Activated gamma-delta T cell (primary cell): ENCODE measurements around the gene RAB3C.
"Not testable (repeated sequence)": the region's sequence is repeated elsewhere in the genome, so short reads cannot be mapped to it uniquely, and the experiment has no call there.

Experiments used
- DNase-seq: peaks from one replicate; lab custom pipeline; 2025; lab: John Stamatoyannopoulos, UW

Gene RAB3C

DNA sequence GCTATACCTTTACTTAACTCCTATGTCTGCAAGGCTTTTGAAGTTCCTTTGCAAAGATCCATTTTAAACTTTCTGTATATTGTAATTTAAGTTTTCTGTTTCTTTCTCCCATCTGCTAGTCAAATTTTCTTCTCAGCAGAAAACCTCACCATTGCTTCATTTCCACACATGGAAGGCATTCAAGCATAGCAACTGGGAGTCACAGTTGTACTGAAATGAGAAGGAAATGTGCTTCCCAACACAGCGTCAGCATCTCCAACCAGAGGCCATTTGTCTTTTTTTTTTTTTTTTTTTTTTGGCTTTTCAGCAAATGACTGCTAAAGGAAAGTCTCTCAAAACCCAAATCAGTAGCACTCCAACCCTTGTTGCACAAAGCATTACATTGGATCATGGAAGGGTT lies 92.5 kb downstream of the RAB3C start:
- no peak for DNase-seq

DNA sequence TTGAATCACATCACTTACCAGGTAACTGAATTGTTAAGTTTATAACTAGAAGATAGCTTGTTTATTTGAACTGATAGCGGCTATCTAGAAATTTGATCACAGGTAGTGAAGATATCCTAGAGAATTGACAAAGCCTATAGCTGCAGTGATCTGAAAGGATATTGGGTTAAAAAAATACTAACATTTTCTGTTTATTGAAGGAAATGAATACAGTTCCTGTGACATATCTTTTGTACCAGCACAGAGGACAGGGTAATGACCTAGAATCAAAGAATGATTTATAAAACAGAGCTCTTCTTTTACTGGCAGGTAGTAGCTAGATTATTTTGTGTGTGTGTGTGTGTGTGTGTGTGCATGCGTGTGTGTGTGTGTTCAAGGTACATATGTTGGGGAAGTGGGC lies 94.8 kb downstream of the RAB3C start:
- DNase-seq: no peak

DNA sequence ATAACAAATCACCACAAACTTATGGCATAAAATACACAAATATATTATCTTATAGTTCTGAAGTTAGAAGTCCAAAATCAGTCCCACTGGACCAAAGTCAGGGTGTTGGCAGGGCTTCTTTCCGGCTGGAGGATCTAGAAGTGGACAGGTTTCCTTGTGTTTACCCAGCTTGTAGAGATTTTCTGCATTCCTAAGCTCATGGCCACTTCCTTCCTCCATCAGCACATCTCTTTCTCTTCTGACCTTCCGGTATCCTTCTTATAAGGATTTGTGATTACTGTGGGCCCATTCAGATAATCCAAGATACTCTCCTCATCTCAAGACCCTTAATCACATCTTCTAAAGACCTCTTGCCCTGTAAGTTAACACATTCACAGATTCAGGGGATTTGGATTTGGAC lies 97.6 kb downstream of the RAB3C start:
- DNase-seq: no peak

DNA sequence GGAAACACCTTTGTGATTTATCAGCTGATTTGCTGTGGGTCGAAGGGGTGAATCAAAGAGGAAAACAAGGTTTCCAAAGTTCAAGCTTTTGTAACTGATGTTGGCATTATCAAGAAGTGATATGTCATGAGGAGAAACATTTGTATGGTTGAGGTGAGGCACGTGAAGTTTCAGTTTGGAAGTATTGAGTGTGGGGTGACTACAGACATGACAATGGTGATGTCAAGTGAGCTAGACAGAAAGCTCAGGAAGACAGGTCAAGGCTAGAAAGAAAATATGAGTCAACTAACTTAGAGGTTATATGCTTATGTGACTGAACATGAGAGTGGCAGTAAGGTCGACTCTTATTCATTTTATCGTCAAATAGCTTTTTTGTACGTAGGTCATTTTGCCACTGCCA lies 99.1 kb downstream of the RAB3C start:
- no peak for DNase-seq

DNA sequence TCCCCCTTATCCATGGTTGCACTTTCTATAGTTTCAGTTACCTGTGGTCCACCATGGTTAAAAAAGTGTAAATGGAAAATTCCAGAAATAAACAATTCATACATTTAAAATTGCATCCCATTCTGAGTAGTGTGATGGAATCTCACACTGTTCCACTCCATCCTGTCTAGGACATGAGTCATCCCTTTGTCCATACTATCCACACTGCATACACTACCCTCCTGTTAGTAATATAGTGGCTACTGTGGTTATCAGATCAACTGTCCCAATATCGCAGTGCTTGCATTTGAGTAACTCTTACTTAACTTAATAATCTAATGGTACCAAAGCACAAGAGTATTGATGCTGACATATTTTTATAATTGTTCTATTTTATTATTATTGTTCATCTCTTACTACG lies 100.7 kb downstream of the RAB3C start:
- no peak for DNase-seq

DNA sequence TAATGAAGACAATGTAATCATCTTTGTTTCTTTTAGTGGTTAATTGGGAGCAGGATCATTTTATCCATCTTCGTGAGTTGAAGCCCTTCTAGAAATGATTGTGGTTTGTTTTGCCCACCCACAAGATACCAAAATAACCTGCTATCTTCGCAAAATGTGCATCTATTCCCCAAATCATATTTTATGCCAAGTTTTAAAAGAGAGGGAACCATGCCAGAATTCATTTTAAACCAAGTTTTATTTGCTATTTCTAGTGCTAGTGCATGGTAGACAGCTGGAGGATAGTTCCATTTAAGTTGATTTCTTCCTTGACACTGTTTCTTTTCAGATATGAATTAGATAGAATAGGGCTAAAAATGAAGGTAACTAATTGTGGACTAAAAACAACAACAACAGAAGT lies 104.2 kb downstream of the RAB3C start:
- no peak for DNase-seq

DNA sequence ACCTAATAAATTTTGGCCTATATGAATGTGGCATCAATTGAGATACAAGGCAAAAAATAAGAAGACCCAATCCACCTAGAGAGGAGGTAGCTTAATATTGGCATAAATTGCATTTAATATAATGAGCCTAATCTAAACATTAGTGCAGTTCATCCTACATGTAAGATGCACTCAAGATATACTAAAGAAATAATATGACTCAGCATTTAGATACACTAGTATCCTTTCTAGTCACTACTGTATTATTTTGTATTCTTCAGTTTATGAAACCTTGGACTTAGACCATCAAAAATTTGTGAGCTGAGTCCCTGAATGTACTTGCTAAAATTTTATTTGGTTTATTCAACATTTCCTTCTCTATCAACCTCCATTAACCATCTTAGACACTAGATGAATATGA lies 104.7 kb downstream of the RAB3C start:
- DNase-seq: no peak

DNA sequence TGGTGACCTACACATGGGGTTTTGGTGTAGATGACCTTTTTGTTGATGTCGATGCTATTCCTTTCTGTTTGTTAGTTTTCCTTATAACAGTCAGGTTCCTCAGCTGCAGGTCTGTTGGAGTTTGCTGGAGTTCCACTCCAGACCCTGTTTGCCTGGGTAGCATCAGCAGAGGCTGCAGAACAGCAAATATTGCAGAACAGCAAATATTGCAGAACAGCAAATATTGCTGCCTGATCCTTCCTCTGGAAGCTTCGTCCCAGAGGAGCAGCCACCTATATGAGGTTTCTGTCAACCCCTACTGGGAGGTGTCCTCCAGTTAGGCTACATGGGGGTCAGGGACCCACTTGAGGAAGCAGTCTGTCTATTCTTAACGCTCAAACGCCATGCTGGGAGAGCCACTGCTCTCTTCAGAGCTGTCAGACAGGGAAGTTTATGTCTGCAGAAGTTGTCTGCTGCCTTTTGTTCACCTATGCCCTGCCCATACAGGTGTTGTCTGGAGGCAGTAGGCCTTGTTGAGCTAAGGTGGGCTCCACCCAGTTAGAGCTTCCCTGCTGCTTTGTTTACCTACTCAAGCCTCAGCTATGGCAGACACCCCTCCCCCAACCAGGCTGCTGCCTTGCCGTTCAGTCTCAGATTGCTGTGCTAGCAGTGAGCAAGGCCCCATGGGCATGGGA lies 116.3 kb downstream of the RAB3C start:
- not testable (repeated sequence) for DNase-seq

DNA sequence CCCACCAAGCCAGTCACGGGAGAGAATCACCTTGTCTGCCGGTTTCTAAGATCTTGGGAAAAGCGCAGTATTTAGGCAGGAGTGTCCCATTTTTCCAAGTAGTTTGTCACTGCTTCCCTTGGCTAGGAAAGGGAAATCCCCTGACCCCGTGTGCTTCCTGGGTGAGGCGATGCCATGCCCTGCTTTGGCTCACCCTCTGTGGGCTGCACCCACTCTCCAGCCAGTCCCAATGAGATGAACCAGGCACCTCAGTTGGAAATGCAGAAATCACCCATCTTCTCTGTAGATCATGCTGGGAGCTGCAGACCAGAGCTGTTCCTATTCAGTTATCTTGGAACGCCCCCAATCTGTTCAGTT lies 116.9 kb downstream of the RAB3C start:
- DNase-seq: no peak

DNA sequence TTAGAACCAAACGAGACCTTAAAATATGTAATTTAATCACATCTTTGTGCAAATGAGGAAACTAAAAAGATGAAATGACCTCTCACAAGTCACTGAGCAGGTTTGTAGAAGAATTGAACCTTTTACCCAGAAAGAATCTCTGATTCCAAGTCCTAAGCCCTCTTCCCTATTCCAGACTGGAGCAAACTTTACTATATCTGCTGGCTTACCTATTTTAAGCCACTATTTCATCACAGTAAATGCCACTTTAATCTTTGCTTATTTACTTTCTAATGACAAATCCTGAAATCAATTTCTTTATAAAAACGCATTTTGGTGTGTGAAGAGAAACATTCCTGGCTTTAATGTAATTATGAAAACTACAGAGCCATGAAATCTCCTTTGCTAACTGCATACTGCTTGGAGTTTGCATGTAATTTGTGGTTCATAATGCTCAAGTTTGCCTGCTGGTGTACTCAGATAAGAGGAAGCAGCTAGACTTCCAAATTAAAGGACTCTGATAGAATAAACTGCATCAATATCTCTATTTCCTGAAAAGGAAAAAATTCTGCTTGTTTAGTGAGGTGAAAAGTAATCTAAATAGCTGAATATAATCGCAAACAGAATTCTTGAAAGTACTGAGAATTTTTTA lies 121.2 kb downstream of the RAB3C start:
- DNase-seq: no peak

DNA sequence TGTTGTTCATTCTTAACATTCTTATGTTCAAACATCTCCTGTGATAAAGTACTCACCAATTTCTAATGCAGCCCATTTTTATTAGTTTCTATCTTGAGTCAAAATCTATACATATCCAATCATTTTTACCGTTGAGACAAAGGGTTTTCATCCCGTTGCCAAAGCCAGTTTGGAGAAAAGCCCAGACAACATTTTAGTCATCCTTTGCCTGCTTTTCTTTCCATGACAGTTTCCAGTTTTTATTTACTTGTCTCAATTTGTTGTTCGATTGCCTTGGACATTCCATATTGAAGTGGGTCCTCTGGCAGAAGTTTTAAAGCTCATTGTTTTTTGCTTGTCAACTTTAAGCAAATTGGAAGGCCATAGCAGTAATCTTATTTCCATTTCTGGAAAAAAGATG lies 123.9 kb downstream of the RAB3C start:
- DNase-seq: no peak

DNA sequence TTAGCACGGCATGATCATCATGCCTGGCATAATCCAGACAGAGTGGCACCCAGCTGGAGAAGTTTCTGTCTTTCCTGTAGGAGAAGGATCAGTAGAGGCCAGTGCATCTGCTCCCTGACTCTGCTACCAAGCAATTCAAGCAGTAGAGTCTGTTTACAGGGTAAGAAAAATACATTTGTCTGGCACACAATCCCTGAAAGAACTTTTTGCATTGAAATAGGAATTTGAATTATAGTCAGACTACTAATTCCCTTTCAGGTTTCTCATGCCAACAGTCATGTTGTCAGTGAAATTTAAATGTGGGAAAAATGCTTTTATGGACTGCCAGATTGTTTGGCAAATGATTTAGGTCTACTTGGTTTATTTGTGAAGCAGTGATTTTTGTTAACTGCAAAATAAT lies 125.6 kb downstream of the RAB3C start:
- no peak for DNase-seq

DNA sequence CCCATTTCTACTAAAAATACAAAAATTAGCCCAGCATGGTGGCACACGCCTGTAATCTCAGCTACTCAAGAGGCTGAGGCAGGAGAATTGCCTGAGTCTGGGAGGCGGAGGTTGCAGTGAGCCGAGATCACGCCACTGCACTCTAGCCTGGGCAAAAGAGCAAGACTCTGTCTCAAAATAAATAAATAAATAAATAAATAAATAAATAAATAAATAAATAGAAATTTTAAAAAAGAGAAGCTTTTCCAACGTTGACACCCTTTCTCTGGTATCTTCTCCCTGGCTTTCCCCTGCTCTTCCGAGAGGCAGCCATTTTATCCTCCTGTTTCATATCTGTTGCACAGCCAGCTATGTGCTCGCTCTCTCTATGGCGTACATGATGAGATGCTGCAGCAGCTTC lies 127.5 kb downstream of the RAB3C start:
- DNase-seq: not testable (repeated sequence)

DNA sequence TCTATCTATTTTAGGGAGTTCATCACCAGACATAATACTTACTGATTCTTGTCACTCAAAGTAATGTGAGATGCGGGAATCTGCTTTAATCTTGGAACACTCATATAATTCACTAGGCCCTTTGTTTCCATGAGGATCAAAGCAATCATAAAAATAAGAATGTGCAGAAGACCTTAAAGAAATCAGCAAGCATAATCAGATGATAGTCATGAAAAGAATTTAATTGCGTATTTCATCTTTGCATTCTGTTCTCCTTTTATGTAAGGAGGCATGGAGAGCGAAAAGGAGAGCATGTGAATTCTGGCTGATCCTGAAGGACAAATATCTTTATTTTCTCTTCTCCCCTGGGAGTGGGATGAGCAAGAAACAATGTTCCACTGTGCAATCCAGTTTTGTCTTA lies 128.0 kb downstream of the RAB3C start:
- DNase-seq: no peak

DNA sequence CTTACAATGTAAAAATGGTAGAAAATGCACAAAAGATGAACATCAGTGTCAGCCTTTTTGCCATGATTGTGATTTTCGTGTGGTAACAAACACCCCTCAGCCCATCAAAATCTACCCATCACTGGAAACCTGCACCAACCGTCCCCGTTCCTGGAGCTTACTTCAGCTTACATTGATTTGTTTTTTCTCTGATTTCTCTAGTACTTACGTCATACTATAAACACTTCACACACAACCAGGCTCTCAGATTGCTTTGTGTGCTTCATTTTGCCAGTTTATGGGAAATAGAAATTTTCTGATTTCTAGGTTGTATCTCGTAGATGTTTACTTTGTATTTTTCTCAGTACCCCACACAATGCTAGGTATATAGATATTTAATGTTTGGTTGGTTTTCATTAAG lies 129.1 kb downstream of the RAB3C start:
- DNase-seq: no peak

DNA sequence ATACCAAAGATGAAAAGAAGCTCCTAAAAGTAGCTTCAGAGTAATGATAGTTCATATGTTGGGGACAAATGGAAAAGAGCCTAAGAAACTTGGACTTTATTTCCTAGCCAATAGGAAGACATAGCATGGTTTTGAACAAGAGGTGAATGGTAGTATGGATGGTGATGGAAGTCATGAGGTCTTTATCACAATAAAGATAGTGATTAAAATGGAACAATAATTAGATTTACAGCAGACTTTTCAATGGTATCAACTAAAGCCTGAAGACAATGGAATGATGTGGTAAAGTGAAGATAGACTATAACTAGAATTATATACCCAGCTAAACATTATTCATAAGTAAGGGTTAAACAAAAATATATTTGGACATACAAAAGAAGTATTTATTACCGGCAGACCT lies 131.2 kb downstream of the RAB3C start:
- DNase-seq: no peak

DNA sequence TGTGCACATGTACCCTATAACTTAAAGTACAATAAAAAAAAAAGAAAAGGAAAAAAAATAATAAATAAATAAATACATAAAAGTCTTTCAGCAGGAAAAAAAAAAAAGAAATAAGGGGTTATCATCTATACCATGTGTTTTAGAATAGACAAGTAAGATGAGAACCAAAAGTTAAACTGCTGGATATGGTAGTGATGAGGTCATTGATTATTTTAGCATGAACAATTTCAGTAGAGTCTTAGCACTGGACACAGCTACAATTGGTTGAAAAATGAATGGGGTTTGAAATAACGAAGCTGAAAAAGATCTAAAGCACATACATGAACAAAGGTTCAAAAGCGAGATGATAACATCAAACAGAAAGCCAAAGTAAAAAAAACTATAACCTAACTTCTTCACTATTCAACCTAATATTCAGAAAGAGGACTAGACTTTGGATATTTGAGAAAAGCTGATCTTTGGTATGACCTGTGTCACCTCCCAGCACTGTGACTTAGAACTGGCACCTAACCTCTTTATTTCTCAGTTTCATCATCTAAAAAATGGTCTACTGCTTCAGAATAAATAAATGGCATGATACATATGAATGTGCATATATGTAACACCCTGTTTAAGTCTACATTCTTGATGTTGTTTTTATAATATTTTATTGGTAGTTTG lies 133.3 kb downstream of the RAB3C start:
- no peak for DNase-seq

DNA sequence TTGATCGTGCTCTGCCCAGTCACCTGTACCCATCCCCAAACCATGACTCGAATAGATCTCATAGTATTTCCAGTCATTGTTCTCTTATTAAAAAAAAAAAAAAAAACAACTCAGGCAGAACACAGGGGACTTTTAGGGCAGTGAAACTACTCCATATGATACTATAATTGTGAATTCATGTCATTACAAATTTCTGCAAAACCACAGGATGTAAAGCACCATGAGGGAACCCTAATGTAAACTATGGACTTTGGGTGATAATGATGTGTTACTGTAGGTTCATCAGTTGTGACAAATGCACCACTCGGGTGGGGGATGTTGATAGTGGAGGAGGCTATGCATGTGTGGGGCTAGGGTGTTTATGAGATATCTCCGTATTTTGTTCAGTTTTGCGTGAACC lies 133.8 kb downstream of the RAB3C start:
- no peak for DNase-seq

DNA sequence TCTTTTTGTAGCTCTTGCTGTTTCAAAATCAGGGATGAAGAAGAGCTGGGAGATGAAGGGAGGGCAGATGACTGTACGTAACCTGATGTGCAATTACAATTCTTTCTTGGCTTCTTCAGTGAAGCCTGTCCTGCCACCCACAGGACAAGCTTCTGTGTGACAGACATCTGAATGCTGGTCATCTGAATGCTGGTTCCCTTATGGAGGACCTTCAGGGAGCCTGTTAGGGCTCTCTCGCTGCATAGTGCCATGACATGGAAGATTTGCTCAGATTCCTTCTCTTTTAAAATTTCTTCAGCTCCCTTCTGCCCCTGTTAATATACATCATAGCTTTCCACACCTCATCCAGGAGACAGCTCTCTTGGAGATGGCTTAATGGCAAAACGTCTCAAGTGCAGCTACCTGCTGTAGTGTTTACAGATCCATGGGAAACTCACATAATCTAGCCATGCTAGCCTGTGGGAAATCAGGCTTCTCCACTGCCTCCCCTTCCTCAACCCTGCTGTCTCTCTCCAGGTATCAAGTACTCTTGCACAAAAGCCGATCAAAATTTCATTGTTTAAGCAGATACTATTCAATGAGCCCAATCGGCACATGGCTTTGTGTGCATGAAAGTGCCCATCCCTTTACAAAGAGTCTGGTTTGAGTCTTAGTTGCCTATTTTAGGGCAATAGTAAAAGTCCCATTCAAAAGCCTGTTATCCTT lies 134.6 kb downstream of the RAB3C start:
- DNase-seq: no peak

DNA sequence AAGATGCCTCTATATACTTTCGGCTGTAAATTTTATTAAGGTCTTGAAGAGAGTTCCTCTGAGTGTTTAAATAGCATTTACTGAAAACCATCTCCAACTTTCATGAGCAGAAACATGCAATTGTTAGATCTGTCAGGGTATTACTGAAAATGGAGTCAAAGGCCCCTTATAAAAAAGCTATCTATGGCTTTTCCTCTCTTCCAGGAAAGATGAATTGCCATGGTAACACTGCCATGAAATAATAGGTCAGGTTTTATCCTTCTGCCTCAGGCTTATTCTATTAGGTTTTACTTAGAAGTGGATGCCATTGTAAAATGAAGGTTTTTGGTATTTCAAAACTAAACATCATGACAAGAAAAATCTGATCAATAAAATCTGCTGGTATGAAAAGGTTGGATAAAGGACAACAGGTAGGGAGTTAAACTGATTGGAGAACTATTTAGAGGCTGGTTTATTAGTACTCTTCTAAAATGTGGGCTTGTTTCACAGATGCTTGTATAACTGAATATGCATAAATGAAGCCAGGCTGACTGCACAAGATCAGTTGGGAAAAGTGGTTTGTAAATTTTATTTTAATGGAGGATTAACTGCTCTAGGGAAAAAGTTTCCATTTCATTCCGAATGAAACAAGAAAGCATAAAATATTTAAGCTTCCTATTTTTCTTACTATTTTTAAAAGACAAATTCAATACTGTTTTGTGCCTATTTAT lies 135.5 kb downstream of the RAB3C start:
- no peak for DNase-seq

DNA sequence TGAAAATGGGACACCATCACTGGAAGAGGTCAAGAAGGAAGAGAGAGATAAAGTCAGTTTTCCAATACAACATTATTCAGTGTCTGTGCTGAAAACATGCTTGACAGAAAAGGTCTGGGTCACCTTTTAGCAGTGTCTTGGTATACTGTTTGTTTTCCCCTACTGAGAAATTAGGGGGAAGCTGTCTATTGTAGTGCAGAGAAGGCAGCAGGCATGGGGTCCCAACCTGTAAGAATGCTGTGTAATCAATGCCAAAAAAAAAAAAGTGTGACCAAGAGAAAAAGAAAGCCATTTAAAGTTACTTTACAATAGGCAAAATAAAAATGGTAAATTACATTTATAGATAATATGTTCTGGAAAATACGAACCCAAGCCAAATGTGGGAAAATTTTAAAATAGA lies 139.3 kb downstream of the RAB3C start:
- DNase-seq: no peak

DNA sequence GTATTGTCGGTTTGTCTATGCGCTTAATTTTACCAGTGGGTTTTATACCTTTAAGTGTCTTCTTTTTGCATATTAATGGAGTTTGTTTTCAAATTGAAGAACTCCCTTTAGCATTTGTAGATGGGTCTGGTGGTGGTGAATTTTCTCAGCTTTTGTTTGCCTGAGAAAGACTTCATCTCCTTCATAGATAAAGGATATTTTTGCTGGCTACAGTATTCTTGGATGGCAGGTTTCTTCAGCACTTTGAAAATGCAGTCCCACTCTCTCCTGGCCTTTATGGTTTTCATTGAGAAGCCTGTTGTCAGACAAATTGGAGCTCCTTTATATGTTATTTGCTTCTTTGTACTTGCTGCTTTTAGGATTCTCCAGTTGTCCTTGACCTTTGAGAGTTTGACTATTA lies 142.1 kb downstream of the RAB3C start:
- DNase-seq: no peak
